Measurements from ENCODE around the gene GALNS.

GRCh38 chr16:88799569-88800276, 57.0 kb downstream of the GALNS start:
- no peak for TF ChIP-seq CTCF (IDR thresholded peaks at IDR 0.05; ENCODE audit: control extremely low read depth in 1 of 3, insufficient read depth in 1 of 3, low read depth in 1 of 3, low read length in 3 of 3)
- no peak for TF ChIP-seq MAX (IDR thresholded peaks at IDR 0.05)
- TF ChIP-seq CHD2 (IDR thresholded peaks at IDR 0.05; ENCODE audit: low read length): no peak
- TF ChIP-seq USF2 (IDR thresholded peaks at IDR 0.05; ENCODE audit: low read length): no peak
